A204.1 (cell line): ENCODE results near the gene ZFP57.

Source experiments
- FAIRE-seq: peaks from 2 replicates; lab custom pipeline; 2012; peaks lifted over from hg19 to GRCh38; lab: Jason Lieb, UNC

The ZFP57 gene

DNA sequence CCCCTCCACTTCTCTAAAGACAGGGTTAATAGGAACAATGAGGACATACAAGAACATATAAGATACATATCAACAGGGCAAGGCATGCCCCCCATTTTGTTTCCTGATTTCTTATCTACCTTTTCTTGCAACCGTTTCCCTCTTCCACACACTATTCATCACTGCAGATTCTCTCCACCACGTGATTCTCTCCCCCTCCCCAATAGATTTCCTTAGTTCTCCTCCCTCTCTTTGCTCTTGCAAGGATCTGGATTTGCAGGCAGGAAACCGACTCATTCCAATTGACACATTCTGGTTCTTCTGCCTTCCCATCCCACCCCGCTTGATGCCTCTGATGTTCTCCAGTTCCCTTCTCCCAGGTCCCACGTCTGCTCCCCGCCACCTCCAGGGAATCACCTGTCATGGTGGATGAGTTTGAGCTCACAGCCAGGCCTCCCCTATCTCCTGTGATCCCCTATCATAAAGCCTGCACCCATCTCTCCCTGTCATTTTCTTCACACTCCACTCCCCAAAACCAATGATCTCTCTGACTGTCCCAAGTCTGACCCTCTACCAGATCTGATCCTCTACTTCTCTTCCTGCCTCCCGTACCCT, 55.5 kb downstream of the ZFP57 start:
- FAIRE-seq = no peak

GRCh38 chr6:29624520-29624961, 56.4 kb downstream of the ZFP57 start:
- no peak for FAIRE-seq
